GM21737 (cell line): ENCODE measurements around the gene XRCC1.

Experiments used
- ATAC-seq: cut with Tn5 transposase; IDR thresholded peaks from one replicate; pipeline ENCODE4 v1.9.1; 2021; ENCODE audit warnings: mild to moderate bottlenecking, moderate library complexity; ENCODE audit not compliant: unreplicated experiment

The XRCC1 gene

GRCh38 chr19:43498233-43498842 lies 77.0 kb downstream of the XRCC1 start:
- no peak for ATAC-seq

DNA sequence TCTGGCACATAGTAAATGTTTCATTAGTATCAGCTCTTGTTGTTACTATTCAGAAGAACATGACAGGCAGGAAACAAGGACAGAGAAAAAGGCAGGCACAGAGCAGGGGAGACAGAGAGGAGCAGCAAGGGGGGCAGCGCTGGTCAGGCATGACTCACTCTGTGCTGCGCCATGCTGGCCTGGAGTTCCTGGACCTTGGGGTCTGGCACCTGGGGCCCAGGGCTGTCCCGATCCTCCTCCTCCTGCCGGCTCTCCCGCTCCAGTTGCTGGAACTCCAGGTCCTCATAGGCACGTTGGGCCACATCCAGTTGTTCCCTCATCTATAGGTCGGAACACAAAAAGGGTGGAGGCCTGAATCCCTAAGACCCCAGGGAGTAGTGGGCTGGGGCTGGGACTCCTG lies 78.4 kb downstream of the XRCC1 start:
- ATAC-seq, result no peak

- no peak for ATAC-seq
These were observed 80.2 kb downstream of the XRCC1 start for GRCh38 chr19:43495082-43495481.
